G401.6 (cell line): ENCODE data around the gene BIVM.
"Not testable (repeated sequence)": the region's sequence is repeated elsewhere in the genome, so short reads cannot be mapped to it uniquely, and the experiment has no call there.

Experiments
- FAIRE-seq: peaks from 2 replicates; lab custom pipeline; 2012; peaks lifted over from hg19 to GRCh38; lab: Jason Lieb, UNC

Gene BIVM

GRCh38 chr13:102798581-102799425 lies at the start of gene BIVM, which contains the start of gene POGLUT2:
Gene BIVM (plus strand): TSS chr13:102799119. CDS start chr13:102807268, 8,149 bp downstream.
Gene POGLUT2 (minus strand): TSS chr13:102798976. CDS start chr13:102798670, 306 bp downstream.
- FAIRE-seq: peak; percentile 96

- FAIRE-seq: no peak
Measured at GRCh38 chr13:102751886-102752285, 47.0 kb upstream of the BIVM start.

GRCh38 chr13:102757006-102757405 lies 41.9 kb upstream of the BIVM start:
- no peak for FAIRE-seq

- no peak for FAIRE-seq
Measured at GRCh38 chr13:102758842-102759241, 40.1 kb upstream of the BIVM start.

GRCh38 chr13:102761071-102761470 lies 37.8 kb upstream of the BIVM start:
- FAIRE-seq: no peak

GRCh38 chr13:102763741-102764140 lies 35.2 kb upstream of the BIVM start:
- no peak for FAIRE-seq

- FAIRE-seq: no peak
Measured at GRCh38 chr13:102768909-102769308, 30.0 kb upstream of the BIVM start.

- FAIRE-seq: no peak
Measured at GRCh38 chr13:102769679-102770078, 29.2 kb upstream of the BIVM start.

- FAIRE-seq: no peak
Measured at GRCh38 chr13:102770435-102770834, 28.5 kb upstream of the BIVM start.

- FAIRE-seq: no peak
Measured at GRCh38 chr13:102771298-102772041, 27.4 kb upstream of the BIVM start.

GRCh38 chr13:102772042-102772425 lies 26.9 kb upstream of the BIVM start:
- FAIRE-seq: no peak

GRCh38 chr13:102773441-102774213 lies 25.3 kb upstream of the BIVM start, which contains the start of gene TEX30:
Gene TEX30 (minus strand): TSS chr13:102773786. CDS start chr13:102770026, 3,760 bp downstream.
- no peak for FAIRE-seq

GRCh38 chr13:102774214-102774568 lies 24.7 kb upstream of the BIVM start:
- FAIRE-seq: no peak

GRCh38 chr13:102774591-102775520 lies 24.1 kb upstream of the BIVM start:
- FAIRE-seq: no peak

- FAIRE-seq: no peak
Measured at GRCh38 chr13:102776271-102776670, 22.6 kb upstream of the BIVM start.

- no peak for FAIRE-seq
Measured at GRCh38 chr13:102777736-102778135, 21.2 kb upstream of the BIVM start.

- no peak for FAIRE-seq
Measured at GRCh38 chr13:102779436-102780159, 19.3 kb upstream of the BIVM start.

GRCh38 chr13:102780656-102781055 lies 18.3 kb upstream of the BIVM start:
- not testable (repeated sequence) for FAIRE-seq

GRCh38 chr13:102781591-102781990 lies 17.3 kb upstream of the BIVM start:
- FAIRE-seq: no peak

GRCh38 chr13:102784483-102784882 lies 14.4 kb upstream of the BIVM start:
- FAIRE-seq: no peak

GRCh38 chr13:102788683-102789082 lies 10.2 kb upstream of the BIVM start:
- no peak for FAIRE-seq
